Hematopoietic multipotent progenitor cell treated with erythropoietin and hydrocortisone succinate and interleukin-3 and kit ligand, for 15 days (in vitro differentiated cells): ENCODE results near the gene LRWD1.
A peak's percentile ranks its signal among the peaks of the same experiment; 100 is the strongest.

ENCODE experiments used
- DNase-seq: peaks from one replicate; pipeline ENCODE4 v3.0.0-alpha.2; 2015; ENCODE audit warnings: low spot score

The LRWD1 gene

GRCh38 chr7:102464577-102465280 is at the start of gene LRWD1, which contains the start of gene ALKBH4:
Gene LRWD1, plus strand, starts transcription at chr7:102464984. Its CDS starts 97 bp downstream, at chr7:102465081.
Gene ALKBH4, minus strand, starts transcription at chr7:102464863. Its CDS starts 27 bp downstream, at chr7:102464836.
- peak; percentile 95 for DNase-seq

DNA sequence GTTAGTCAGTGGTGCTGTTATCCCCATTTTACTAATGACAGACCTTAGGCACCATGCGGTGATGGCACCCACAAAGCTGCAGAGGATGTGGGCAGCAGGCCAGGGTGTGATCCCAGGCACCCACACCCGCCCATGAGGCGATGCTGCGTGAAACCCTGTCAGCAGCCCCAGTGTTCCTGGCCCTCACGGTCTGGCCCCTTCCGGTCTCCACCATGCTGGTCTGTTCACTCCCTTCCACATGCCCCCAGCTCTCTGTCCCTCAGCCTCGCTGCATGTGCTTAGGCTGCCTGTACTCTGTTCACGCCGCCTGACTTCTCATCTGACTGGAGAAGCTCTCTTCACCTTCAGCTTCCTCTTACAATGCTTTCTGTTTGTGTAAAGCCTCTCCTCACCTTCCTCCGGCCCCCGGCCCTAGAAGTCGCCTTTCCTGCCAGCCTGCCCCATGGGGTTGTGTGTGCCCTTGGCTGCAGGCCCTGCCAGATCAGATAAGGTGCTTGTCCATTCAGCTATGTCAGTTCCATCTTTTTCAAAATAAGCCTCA is 49.0 kb upstream of the LRWD1 start:
- peak; percentile 27 for DNase-seq

DNA sequence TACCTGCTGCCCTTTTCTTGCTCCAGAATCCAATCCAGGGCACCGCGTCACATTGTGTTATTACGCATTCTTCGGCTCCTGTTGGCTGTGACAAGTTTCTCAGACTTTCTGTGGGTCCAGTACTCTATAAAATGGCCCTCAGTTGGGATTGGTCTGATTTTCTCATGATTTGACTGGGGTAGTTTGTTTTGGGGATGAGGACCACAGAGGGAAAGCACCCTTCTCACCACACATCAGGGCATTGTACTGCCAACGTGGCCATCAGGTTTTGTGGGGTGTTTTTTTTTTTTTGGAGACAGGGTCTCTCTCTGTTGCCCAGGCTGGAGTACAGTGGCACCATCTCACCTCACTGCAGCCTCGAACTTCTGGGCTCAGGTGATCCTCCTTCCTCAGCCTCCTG is 48.4 kb upstream of the LRWD1 start:
- no peak for DNase-seq

DNA sequence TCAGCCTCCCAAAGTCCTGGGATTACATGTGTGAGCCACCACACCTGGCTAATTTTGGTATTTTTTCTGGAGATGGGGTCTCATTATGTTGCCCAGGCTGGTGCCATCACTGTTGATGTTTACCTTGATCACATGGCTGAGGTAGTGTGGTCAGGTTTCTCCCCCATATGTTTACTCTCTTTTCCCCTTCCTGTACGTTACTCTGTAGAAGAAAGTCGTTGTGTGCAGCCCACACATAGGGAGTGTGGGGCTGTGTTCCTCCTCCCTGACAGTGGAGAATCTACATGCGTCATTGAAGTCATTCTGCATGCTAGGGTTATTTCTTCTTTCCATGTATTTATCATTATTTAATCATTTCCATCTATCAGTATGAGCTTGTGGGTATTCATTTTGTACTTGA is 47.7 kb upstream of the LRWD1 start:
- no peak for DNase-seq

DNA sequence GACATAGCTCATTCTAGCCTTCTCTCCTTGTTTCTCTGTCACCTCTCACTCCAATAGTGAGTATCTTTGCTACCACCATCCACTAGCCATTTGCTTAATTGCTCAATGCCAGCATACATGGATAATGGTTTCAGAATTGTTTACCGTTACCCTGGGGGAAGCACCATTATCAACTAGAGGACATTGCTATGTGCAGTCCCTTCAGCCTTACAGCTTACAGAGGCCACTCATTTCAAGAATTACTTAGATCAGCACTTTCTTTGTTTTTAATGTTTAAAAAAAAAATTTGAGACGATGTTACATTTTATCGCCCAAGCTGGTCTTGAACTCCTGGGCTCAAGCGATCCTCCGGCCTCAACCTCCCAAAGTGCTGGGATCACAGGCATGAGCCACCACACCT is 46.2 kb upstream of the LRWD1 start:
- DNase-seq: no peak

GRCh38 chr7:102421706-102422240 is 43.0 kb upstream of the LRWD1 start:
- DNase-seq: no peak

GRCh38 chr7:102424129-102424551 is 40.6 kb upstream of the LRWD1 start:
- DNase-seq: no peak

GRCh38 chr7:102424787-102425218 is 40.0 kb upstream of the LRWD1 start:
- no peak for DNase-seq

GRCh38 chr7:102425639-102426267 is 39.0 kb upstream of the LRWD1 start:
- DNase-seq: no peak

DNA sequence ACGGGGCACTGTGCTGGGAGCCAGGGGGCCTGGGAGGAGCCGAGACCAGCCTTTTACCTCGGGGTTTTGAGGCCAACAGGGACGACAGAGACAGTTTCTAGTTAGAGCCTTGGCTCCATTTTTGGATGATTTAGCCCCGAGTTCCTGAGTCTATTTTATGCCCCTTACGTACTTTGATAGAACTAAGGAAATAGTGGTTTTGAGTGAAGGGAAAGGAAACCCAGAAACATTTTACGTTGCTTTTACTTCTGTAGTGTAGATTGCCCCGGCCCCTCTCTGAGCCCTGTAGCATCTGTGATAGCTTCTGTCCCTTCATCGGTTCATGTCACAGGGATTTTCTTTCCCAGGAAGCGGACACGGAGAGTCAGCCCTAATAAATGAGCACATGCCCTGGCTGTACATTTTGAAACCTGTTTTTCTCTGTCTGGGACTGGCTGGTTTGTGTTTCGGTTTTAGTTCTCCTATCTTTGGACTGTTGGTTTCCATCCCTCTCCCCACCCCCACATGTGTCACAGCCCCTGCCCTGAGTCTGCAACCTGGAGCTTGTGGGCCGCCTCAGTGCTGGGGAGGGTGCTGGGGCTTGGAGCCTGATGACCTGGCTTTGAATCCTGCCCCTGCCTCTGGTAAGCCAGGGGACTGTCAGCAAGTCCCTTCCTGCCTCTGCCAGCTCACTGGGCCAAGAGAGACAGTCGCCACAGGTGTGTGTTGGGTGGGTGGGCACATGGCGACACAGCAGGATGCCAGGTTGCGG is 38.3 kb upstream of the LRWD1 start:
- DNase-seq: no peak

GRCh38 chr7:102427019-102427405 is 37.8 kb upstream of the LRWD1 start:
- no peak for DNase-seq

DNA sequence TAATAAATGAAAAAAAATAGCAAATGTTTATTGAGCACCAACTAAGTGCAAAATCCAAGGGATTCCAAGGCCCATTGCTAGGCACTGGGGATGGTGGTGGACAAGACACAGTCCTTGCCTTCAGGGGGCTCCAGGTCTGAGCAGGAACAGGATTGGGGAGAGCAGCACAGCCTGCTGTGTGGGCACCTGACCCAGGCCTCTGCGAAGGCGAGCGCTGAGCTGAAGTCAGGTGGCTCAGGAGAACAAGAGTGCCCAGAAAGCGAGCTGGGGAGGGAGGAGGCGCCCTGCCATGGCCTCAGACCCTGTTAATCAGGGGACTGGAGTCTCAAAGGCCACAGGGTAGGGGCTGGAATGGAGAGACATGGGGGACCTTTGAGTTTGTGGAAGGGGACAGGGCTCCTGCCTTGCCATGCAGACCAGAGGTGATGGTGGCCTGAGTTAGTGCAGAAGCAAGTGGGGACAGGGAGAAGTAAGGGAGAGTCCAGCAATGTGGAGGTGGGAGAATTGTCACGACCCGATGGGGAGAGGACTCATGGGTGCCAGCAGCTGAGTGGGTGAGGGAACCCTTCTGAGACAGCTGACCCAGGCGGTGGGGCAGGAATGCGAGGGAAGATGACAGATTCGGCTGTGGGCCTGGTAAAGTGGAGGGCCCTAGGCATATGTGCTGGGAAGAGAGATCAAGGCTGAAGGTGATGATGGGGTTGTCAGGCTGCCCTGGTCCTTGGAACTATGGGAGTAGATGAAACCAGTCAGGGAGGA is 35.5 kb upstream of the LRWD1 start:
- DNase-seq: no peak

DNA sequence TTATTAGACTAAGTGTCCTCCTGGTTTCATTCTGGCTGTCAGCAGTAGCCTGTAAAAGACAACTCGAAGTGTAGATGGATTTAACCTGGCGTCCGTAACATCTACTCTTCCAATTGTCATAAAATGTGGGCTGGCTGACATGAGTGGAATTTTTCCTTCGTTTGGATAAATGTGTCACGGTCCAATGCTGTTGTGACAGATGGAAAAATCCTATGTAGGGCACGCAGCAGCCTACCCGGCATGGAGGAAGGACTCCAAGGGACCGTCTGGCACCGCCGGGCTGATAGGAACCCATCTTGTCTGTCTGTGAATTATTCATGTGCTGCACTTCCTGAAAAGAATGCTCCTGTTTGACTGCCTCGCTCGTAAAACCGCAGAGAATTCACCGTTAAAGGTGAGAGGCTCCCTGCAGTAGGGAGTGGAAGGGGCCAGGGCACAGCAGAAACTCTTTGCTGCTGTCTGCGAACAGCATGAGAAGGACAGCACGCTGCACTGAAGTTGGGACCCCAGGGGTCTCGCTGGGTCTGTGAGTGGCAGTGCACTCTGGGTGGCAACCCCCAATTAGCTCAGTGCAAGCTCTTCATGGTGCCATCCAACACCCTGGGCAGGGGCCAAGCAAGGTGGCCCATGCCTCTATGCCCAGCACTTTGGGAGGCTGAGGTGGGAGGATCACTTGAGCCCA is 33.0 kb upstream of the LRWD1 start:
- DNase-seq: no peak

DNA sequence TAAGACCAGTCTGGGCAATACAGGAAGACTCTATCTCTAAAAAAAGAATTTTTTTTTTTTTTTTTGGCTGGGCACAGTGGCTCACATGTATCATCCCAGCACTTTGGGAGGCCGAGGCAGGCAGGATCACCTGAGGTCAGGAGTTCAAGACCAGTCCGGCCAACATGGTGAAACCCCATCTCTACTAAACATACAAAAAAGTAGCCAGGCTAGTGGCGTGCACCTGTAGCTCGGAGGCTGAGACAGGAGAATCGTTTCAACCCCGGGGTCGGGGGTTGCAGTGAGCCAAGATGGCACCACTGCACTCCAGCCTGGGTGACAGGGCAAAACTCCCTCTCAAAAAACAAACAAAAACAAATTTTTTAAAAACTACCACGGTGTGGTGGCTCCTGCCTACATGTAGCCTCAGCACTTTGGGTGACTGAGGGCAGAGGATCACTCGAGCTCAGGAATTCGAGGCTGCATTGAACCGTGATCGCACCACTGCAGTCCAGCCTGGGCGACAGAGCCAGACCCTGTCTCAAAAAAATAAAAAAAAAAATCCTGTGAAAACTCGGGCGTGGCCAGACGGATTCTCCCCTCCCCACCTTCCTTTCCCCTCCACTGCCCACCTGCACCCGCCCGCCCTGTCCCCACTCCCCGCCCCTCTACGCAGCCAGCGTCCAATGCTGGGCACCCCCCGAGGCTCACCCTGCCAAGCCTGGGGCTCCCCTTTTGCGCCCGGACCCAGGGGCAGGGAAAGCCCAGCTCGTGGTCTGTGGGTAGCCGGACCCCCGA is 32.2 kb upstream of the LRWD1 start:
- DNase-seq: no peak

- DNase-seq: peak; percentile 45
Measured at GRCh38 chr7:102433219-102434038, 31.4 kb upstream of the LRWD1 start, which contains the start of gene ORAI2. Gene ORAI2, plus strand, starts transcription at chr7:102433575. Its CDS starts 5,382 bp downstream, at chr7:102438957.

DNA sequence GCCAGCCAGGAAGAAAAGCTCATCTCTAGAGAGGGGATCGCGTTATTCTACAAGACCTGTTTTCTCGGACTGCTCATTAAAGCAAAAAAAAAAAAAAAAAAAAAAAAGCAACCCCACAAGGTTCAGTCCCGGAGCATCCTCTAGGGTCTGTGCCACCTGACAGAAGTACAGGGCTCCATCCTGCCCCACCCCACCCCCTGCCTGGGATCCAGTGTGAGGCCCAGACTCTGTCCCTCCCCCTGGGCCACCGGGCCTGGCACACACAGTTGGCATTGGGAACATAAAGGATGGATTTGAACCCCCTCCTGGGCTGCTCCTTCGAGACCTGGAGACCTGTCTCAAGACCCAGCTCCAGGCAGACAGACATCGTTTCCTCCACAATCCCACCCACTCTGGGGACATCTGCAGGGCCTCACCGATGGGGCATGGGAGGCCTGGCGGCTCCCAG is 30.7 kb upstream of the LRWD1 start:
- DNase-seq: no peak

GRCh38 chr7:102436118-102436517 is 28.7 kb upstream of the LRWD1 start:
- no peak for DNase-seq

GRCh38 chr7:102439963-102440795 is 24.6 kb upstream of the LRWD1 start:
- DNase-seq: no peak
